Mammary epithelial cell (primary cell): ENCODE results near the gene PSKH1.

Source experiments
- CTCF ChIP-seq, 2 donors: IDR thresholded peaks in 1 of 2; conservative IDR thresholded peaks in 1 of 2; 2 replicates each; pipeline ENCODE4 v1.5.1; 2011 to 2012; ENCODE audit warnings: inconsistent platforms in 2 of 2, low read length in 2 of 2, mild to moderate bottlenecking in 2 of 2, control low read depth in 1 of 2, low read depth in 1 of 2; ENCODE audit not compliant: insufficient read depth in 1 of 2; ENCODE audit errors: extremely low read depth in 1 of 2
- EZH2 ChIP-seq: IDR thresholded peaks from 2 replicates; pipeline ENCODE4 v1.6.1; 2012; ENCODE audit warnings: low read length, inconsistent platforms, borderline replicate concordance

- TF ChIP-seq CTCF (conservative IDR thresholded peaks at IDR 0.05 in 1 of 2, IDR thresholded peaks at IDR 0.05 in 1 of 2; ENCODE audit: extremely low read depth in 1 of 2, insufficient read depth in 1 of 2, low read depth in 1 of 2, low read length in 2 of 2) (no peak), EZH2 (no peak)
Measured at GRCh38 chr16:67846320-67847063, 46.6 kb upstream of the PSKH1 start, which contains the start of gene NUTF2.
